Skeletal muscle cell (primary cell): ENCODE data around the gene MYOD1.

Experiments used
- DNase-seq: peaks from one replicate; pipeline ENCODE4 v3.0.0-alpha.2; 2010; ENCODE audit warnings: low read depth
- H3K4me3 ChIP-seq: 2 replicates; pipeline ENCODE4 v1.5.1; 2011; ENCODE audit warnings: low read depth, mild to moderate bottlenecking, control low read depth, low read length, moderate library complexity

The MYOD1 gene

DNA sequence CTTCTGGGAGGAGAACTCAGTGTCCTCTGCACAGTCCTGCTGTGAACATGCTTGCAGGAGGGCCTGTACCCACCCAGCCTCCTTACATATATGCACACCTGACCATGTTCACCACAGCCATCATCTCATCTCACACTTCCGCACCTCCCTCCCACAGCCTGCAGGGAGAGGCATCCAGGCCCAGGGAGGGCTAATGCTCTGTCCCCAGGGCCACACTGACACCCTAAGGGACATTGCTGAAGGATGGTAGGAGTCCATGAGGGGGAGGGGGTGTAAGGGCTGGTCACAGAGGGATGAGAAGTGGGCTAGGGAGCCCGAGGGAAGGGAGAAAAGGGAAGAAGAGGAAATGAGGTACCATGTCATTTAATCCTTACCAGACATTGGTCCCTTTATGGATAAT, 10.8 kb downstream of the MYOD1 start:
- no peak for DNase-seq
- H3K4me3 ChIP-seq: no peak overlapping the region

GRCh38 chr11:17730608-17731462, 11.5 kb downstream of the MYOD1 start:
- peak; percentile 29 for DNase-seq
- H3K4me3 ChIP-seq: no peak overlapping the region

DNA sequence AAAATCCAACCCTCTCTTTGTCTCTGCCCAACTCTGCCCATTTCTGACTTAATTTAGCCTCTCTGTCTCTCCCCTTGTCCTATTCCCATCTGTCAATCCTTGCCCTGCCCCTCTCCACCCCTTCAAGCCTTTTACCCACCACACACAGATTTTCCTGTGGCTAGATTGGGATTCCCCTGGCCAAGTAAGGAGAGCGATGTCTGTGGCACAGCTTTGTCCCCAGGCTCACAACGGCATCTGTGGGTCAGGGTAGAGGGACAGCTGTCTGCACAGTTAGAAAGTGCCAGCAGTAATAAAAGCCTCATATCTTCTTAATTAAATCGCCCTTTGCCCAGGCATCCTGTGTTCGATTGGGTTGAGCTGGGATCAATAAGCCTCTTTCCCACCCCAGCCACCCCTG, 13.9 kb downstream of the MYOD1 start:
- H3K4me3 ChIP-seq: no peak overlapping the region
- DNase-seq: no peak

GRCh38 chr11:17734418-17734911, 15.1 kb downstream of the MYOD1 start, which contains the start of gene KCNC1:
Gene KCNC1, plus strand, starts transcription at chr11:17734781. Its CDS starts 1,222 bp downstream, at chr11:17736003.
- no peak for DNase-seq
- peak within 1 kb of the TSS; percentile 46 for H3K4me3 ChIP-seq

- no peak for DNase-seq
- H3K4me3 ChIP-seq: peak overlapping the region; percentile 43
Measured at GRCh38 chr11:17734986-17735817, 15.8 kb downstream of the MYOD1 start.

DNA sequence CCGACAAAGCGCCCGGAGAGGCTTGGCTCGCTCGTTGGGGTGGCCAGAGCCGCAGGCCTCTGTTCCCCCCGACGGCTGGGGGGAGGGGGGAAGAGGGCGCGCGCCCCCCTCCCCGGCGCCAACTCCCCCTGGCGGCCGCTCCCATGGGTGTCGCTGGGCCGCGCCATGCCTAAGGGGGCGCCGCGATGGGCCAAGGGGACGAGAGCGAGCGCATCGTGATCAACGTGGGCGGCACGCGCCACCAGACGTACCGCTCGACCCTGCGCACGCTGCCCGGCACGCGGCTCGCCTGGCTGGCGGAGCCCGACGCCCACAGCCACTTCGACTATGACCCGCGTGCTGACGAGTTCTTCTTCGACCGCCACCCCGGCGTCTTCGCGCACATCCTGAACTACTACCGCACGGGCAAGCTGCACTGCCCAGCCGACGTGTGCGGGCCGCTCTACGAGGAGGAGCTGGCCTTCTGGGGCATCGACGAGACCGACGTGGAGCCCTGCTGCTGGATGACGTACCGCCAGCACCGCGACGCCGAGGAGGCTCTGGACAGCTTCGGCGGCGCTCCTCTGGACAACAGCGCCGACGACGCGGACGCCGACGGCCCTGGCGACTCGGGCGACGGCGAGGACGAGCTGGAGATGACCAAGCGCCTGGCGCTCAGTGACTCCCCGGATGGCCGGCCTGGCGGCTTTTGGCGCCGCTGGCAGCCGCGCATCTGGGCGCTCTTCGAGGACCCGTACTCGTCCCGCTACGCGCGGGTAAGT, 16.6 kb downstream of the MYOD1 start:
- peak overlapping the region; percentile 2 for H3K4me3 ChIP-seq
- no peak for DNase-seq

DNA sequence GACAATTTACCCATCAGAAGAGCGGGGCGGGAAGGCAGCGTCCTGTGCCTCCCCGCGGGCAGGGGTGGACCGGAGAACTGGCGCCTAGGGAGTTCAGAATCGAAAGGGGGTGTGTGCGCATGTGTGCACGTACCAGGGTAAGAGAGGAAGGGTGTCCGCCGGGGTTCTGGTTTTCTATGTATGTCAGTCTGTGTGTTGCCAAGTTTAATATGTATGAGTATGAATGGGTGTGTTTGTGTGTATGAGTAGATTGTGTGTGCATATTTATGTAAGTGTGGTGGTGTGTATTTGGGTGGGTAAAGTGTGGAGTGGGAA, 17.2 kb downstream of the MYOD1 start:
- H3K4me3 ChIP-seq: no peak overlapping the region
- no peak for DNase-seq

GRCh38 chr11:17736930-17737817, 17.8 kb downstream of the MYOD1 start:
- no peak for DNase-seq
- H3K4me3 ChIP-seq: no peak overlapping the region

DNA sequence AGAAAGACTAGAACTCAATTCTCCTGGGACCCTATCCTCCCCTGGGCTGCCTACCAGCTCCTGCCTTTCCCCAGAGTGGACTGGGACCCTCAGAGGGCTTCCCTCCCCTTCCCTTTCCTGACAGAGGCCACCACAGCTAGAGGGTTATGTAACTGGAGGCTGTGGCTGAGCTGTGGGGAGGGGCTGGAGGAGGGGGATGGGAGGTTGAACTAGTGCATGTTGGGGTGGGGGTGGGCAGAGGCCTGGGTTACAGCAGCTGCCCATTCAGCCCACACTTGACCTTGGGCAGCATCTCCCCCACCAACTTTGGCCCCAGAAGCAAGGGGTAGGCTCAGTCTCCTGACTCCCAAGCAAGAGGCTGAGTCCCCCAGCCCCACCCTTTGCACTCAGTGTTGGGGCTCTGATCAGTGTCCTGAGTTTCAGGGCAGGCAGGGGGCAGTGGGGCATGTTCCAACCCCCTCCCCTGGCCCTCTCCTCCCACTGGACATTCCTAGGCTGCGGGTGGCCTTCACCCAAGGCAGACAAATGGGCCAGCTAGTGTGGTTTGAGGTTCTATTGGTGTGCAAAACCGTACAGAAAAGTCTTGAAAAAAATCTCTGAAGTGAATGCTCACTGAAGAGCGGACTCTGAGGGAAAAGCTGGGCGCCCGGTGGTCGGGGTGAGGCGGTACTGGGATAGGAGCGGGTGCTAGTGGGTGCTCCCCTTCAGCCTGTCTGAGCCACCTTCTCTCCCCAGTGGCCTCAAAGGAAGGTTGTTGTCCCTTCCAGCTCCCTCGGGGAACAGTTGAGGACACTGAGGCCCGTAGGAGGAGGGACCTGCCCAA, 19.0 kb downstream of the MYOD1 start:
- H3K4me3 ChIP-seq: no peak overlapping the region
- no peak for DNase-seq

DNA sequence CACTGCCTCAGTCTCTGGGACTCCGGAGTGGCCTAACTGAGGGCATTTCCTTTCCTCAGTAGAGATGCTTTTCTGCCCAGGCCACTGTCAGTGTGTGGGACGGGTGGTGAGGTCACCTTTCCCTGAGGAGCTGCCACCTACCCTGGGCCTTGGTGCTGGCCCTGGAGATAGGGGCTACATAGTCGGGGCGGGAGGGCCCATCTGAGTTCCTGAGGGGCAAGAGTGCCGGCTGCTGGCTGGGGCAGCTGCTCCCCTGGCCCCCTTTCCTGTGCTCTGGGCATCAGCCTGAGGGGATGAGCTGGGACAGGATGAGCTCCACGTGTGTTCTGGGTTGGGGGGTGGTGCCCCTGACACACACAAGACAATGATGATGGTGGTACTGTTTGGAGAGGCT, 20.6 kb downstream of the MYOD1 start:
- no peak overlapping the region for H3K4me3 ChIP-seq
- DNase-seq: no peak

DNA sequence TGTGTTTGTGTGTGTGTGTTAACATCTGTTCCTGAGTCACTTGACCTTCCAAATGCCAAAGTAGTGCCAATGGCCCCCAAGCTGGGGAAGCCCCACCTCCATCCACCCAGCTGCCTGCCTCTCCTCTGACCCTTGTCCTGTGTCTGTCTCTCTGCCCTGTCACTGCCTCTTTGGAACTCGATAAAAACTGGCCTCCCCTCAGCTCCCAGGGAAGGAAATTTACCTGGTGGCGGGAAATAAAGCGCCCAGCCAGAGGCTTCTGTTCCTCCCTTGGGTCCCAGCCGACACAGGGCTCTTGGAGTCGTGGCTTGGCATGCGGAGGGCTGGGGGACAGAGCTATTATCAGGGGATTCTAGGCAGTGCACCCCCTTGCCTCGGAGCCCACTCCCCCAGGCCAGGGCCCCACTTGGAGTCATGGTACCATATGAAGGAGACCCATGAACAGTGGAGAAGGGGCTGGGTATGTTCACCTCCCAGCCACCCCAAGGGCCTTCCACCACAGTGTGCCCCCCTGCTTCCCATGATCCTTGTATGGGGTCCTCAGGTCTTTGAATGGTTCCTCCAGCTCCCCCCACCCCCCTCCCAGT, 21.4 kb downstream of the MYOD1 start:
- no peak overlapping the region for H3K4me3 ChIP-seq
- DNase-seq: no peak

DNA sequence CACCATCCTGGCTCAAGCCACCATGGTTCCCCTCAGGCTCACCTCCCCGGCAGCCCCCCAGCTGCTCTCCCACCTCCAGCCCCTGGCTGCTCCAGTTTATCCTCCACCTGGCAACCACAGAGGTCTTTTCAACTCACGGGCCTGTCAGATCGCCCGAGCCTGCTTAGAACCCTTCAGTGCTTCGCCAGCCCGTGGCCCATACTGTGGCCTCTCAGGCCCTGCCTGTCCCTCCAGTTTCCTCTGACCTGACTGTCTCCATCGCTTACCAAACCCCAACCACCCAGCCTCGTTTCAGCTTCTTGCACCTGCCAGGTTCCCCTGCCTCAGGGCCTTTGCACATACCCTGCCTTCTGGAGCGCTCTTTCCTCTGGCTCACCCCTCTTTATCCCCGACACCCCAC, 22.1 kb downstream of the MYOD1 start:
- DNase-seq: no peak
- H3K4me3 ChIP-seq: no peak overlapping the region

DNA sequence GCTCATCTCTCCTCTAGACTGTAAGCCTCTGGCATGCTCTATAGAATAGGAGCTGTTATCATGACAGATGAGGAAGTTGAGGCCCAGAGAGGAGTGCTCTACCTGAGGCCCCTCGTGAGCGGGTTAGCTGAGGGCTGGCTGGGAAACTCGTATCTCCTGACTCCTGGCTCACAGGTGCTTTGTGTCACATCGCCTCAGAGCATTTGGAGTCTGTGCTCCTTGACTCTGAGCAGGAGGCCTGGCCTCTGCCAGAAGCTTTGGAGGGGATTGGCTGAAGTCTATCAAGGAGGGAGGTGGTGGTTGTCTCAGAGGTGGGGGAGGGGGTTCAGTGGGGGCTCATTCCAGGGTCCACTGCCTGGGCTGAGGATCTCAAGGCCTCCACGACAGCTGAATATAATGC, 22.6 kb downstream of the MYOD1 start:
- no peak overlapping the region for H3K4me3 ChIP-seq
- DNase-seq: no peak

- H3K4me3 ChIP-seq: no peak overlapping the region
- DNase-seq: no peak
Measured at GRCh38 chr11:17743026-17743807, 23.8 kb downstream of the MYOD1 start.

- peak; percentile 21 for DNase-seq
- no peak overlapping the region for H3K4me3 ChIP-seq
Measured at GRCh38 chr11:17743808-17744119, 24.4 kb downstream of the MYOD1 start.

- DNase-seq: no peak
- no peak overlapping the region for H3K4me3 ChIP-seq
Measured at GRCh38 chr11:17744151-17744940, 25.0 kb downstream of the MYOD1 start.
